ENCODE data around the gene EFR3B.

EFR3B gene

DNA sequence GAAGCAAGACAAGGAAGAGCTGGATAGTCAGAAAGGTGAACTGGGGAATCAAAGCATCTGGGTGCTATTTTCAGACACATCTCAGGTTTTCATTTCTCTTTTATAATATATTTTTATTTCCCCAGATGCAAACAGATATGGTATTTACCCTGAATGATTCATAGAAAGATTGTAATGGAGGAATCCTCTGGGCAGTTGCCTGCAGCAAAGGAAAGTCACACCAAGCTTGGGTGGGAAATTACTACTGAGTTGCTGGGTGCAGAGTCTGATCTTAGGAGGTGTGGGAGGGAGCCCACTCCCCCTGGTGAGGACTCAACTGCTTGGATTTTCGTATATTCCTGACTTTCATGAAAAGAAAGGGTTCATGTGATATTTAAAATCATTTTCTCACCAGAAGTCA is 2.1 kb downstream of the EFR3B start:
- no peak for TF ChIP-seq ZBTB7A (IDR thresholded peaks at IDR 0.05; ENCODE audit: low read depth)
- no peak for TF ChIP-seq TEAD4 (IDR thresholded peaks at IDR 0.05)
- TF ChIP-seq, protein P1, sequence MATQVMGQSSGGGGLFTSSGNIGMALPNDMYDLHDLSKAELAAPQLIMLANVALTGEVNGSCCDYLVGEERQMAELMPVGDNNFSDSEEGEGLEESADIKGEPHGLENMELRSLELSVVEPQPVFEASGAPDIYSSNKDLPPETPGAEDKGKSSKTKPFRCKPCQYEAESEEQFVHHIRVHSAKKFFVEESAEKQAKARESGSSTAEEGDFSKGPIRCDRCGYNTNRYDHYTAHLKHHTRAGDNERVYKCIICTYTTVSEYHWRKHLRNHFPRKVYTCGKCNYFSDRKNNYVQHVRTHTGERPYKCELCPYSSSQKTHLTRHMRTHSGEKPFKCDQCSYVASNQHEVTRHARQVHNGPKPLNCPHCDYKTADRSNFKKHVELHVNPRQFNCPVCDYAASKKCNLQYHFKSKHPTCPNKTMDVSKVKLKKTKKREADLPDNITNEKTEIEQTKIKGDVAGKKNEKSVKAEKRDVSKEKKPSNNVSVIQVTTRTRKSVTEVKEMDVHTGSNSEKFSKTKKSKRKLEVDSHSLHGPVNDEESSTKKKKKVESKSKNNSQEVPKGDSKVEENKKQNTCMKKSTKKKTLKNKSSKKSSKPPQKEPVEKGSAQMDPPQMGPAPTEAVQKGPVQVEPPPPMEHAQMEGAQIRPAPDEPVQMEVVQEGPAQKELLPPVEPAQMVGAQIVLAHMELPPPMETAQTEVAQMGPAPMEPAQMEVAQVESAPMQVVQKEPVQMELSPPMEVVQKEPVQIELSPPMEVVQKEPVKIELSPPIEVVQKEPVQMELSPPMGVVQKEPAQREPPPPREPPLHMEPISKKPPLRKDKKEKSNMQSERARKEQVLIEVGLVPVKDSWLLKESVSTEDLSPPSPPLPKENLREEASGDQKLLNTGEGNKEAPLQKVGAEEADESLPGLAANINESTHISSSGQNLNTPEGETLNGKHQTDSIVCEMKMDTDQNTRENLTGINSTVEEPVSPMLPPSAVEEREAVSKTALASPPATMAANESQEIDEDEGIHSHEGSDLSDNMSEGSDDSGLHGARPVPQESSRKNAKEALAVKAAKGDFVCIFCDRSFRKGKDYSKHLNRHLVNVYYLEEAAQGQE (IDR thresholded peaks at IDR 0.05; ENCODE audit: low read depth): no peak
- no peak for TF ChIP-seq RAD21 (IDR thresholded peaks at IDR 0.05; ENCODE audit: low read depth)
- no peak for TF ChIP-seq EGR1 (IDR thresholded peaks at IDR 0.05)
- no peak for TF ChIP-seq CEBPB (IDR thresholded peaks at IDR 0.05)
- no peak for TF ChIP-seq TCF12 (IDR thresholded peaks at IDR 0.05; ENCODE audit: low read depth)
- TF ChIP-seq FOXM1 (IDR thresholded peaks at IDR 0.05; ENCODE audit: borderline replicate concordance, low read depth): no peak
- no peak for TF ChIP-seq TAF1 (IDR thresholded peaks at IDR 0.05; ENCODE audit: low read depth)
- no peak for TF ChIP-seq YY1 (IDR thresholded peaks at IDR 0.05; ENCODE audit: low read depth)
- TF ChIP-seq, protein P2, sequence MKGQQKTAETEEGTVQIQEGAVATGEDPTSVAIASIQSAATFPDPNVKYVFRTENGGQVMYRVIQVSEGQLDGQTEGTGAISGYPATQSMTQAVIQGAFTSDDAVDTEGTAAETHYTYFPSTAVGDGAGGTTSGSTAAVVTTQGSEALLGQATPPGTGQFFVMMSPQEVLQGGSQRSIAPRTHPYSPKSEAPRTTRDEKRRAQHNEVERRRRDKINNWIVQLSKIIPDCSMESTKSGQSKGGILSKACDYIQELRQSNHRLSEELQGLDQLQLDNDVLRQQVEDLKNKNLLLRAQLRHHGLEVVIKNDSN (IDR thresholded peaks at IDR 0.05): no peak
- no peak for TF ChIP-seq NFIC (IDR thresholded peaks at IDR 0.05)
- no peak for TF ChIP-seq CREB1 (IDR thresholded peaks at IDR 0.05; ENCODE audit: low read depth)
- TF ChIP-seq, protein P3, sequence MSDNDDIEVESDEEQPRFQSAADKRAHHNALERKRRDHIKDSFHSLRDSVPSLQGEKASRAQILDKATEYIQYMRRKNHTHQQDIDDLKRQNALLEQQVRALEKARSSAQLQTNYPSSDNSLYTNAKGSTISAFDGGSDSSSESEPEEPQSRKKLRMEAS (IDR thresholded peaks at IDR 0.05): no peak
- TF ChIP-seq EP300 (IDR thresholded peaks at IDR 0.05; ENCODE audit: borderline replicate concordance): no peak

DNA sequence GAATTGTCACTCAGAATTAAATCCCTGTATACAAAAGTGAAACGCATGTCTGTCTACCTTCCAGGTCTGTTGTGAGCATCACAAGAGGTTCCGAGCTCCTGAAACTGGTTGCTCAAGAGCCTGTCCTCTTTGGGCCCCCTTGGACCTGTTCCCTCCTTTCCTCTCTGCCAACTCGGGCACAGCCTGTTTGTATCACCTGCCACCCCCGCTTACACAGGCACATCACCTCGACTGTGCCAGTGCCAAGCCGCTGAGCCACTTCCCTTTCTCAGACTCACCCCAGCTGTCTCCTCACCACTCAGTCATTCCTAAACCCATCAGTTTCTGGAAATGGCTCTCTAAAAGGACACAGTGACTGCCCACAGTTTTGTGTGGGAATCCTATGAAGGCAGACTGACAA is 3.1 kb downstream of the EFR3B start:
- TF ChIP-seq FOXM1 (IDR thresholded peaks at IDR 0.05; ENCODE audit: borderline replicate concordance, low read depth) (no peak), EGR1 (IDR thresholded peaks at IDR 0.05) (no peak), RAD21 (IDR thresholded peaks at IDR 0.05; ENCODE audit: low read depth) (no peak), ZBTB7A (IDR thresholded peaks at IDR 0.05; ENCODE audit: low read depth) (no peak), TCF12 (IDR thresholded peaks at IDR 0.05; ENCODE audit: low read depth) (no peak), TAF1 (IDR thresholded peaks at IDR 0.05; ENCODE audit: low read depth) (no peak), YY1 (IDR thresholded peaks at IDR 0.05; ENCODE audit: low read depth) (no peak), CREB1 (IDR thresholded peaks at IDR 0.05; ENCODE audit: low read depth) (no peak), EP300 (IDR thresholded peaks at IDR 0.05; ENCODE audit: borderline replicate concordance) (no peak), CEBPB (IDR thresholded peaks at IDR 0.05) (no peak), TEAD4 (IDR thresholded peaks at IDR 0.05) (no peak), NFIC (IDR thresholded peaks at IDR 0.05) (no peak)
- TF ChIP-seq, protein P3 (IDR thresholded peaks at IDR 0.05): no peak
- TF ChIP-seq, protein P1 (IDR thresholded peaks at IDR 0.05; ENCODE audit: low read depth): no peak
- TF ChIP-seq, protein P2 (IDR thresholded peaks at IDR 0.05): no peak

DNA sequence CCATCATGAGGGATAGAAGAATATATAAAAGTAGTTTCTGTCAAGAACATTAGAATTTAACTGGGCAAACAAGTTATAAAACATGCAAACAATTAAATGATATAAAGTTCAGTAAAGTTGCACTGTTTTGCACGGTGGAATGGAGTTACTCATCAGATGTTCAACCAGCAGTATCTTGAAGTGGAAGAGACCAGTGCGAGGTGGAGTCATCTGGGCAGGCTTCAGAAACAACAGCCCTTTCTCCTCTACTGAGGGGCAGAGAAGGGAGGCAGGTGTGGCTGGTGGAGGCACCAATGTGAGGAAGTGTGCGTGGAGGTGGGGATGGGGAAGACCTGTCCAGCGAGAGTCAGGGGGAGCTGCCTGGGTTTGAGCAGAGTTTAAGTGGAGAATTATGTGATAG is 7.5 kb downstream of the EFR3B start:
- no peak for TF ChIP-seq EGR1 (IDR thresholded peaks at IDR 0.05)
- TF ChIP-seq, protein P2 (IDR thresholded peaks at IDR 0.05): no peak

DNA sequence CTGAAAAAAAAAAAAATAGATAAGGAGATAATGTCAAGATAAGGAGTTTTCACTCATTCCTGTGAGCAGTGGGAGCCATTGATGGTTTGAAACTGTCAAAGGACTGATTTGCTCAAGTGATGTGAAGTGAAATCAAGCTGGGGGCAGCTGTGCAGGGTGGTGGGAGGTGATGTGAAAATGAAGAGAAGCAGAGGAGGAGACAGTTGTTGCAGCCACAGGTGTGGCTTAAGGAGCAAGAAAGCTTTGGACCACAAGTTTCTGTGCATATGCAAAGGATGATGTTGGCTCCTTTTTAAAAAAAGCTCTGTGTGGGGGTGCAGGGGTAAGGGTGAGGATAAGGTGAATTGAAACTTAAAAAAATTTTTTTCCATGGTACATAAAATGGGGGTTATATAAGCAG is 8.3 kb downstream of the EFR3B start:
- TF ChIP-seq, protein P3 (IDR thresholded peaks at IDR 0.05): no peak
- TF ChIP-seq, protein P2 (IDR thresholded peaks at IDR 0.05): no peak
- TF ChIP-seq EGR1 (IDR thresholded peaks at IDR 0.05) (no peak), RAD21 (IDR thresholded peaks at IDR 0.05; ENCODE audit: low read depth) (no peak), ZBTB7A (IDR thresholded peaks at IDR 0.05; ENCODE audit: low read depth) (no peak), NFIC (IDR thresholded peaks at IDR 0.05) (no peak)

DNA sequence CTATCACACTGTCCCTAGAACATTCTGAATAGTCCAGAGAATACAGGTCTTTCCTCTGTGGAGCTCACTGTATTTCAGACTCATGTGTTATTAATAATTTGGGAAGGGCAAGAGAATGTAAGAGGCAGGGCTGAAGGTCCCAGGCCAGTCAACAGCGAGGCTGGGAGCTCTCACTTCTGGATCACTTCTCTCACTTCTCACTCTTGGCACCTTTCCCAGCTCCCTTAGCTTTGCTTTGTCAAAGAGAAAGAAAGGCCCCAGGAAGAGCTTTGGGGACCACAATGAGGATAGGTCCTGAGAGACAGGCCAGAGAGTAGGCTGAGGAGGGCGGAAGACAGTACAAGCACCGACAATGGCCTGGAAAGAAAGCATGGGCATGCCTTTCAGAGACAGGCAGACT is 11.2 kb downstream of the EFR3B start:
- TF ChIP-seq, protein P3 (IDR thresholded peaks at IDR 0.05): no peak
- TF ChIP-seq FOXM1 (IDR thresholded peaks at IDR 0.05; ENCODE audit: borderline replicate concordance, low read depth): no peak
- TF ChIP-seq ZBTB7A (IDR thresholded peaks at IDR 0.05; ENCODE audit: low read depth): no peak
- no peak for TF ChIP-seq EP300 (IDR thresholded peaks at IDR 0.05; ENCODE audit: borderline replicate concordance)
- TF ChIP-seq, protein P2 (IDR thresholded peaks at IDR 0.05): no peak
- TF ChIP-seq NFIC (IDR thresholded peaks at IDR 0.05): no peak
- TF ChIP-seq RAD21 (IDR thresholded peaks at IDR 0.05; ENCODE audit: low read depth): no peak
- TF ChIP-seq YY1 (IDR thresholded peaks at IDR 0.05; ENCODE audit: low read depth): no peak
- TF ChIP-seq CEBPB (IDR thresholded peaks at IDR 0.05): no peak
- TF ChIP-seq, protein P1 (IDR thresholded peaks at IDR 0.05; ENCODE audit: low read depth): no peak
- no peak for TF ChIP-seq CREB1 (IDR thresholded peaks at IDR 0.05; ENCODE audit: low read depth)
- no peak for TF ChIP-seq TAF1 (IDR thresholded peaks at IDR 0.05; ENCODE audit: low read depth)
- TF ChIP-seq EGR1 (IDR thresholded peaks at IDR 0.05): no peak
- no peak for TF ChIP-seq TEAD4 (IDR thresholded peaks at IDR 0.05)
- TF ChIP-seq TCF12 (IDR thresholded peaks at IDR 0.05; ENCODE audit: low read depth): no peak
